OCI-LY7 (cell line): ENCODE data around the gene TNFSF15. TPM values are rescaled to one million over a fixed set of nuclear protein-coding genes. Genes with fewer than 3 reads are reported as not detected.

Experiments used
- BruUV-seq: library from RNA; stranded (reverse); fragments of 400-500 nt; replicated peaks from 2 replicates; lab custom pipeline; 2021; lab: Mats Ljungman, UMichigan
- CTCF ChIA-PET: fragments of 300-600 bp; sonication (Branson Sonifier 250); formaldehyde crosslinking; loops from one replicate; lab custom pipeline; 2022; ENCODE audit warnings: antibody characterized with exemption; ENCODE audit not compliant: unreplicated experiment; lab: Charles Lee
- POLR2A ChIA-PET: fragments of 300-600 bp; sonication (Branson Sonifier 250); formaldehyde crosslinking; loops from one replicate; lab custom pipeline; 2022; ENCODE audit warnings: antibody characterized with exemption; lab: Charles Lee
- DNase-seq: peaks from one replicate; pipeline ENCODE4 v3.0.0-alpha.2; 2015; ENCODE audit warnings: low spot score
- H2AFZ ChIP-seq: fragments of 200-600 bp; sonication (generic), shearing (Covaris generic); 2 replicates; pipeline ENCODE4 v1.6.1; 2014; ENCODE audit warnings: mild to moderate bottlenecking, antibody characterized with exemption, low read length, moderate library complexity
- H3K27ac ChIP-seq: fragments of 200-600 bp; sonication (generic); 2 replicates; pipeline ENCODE4 v1.5.1; 2014; ENCODE audit warnings: mixed run types, low read depth, mild to moderate bottlenecking, moderate library complexity, low read length, inconsistent platforms; ENCODE audit not compliant: poor library complexity, severe bottlenecking
- H3K36me3 ChIP-seq: fragments of 200-600 bp; sonication (generic); 2 replicates; pipeline ENCODE4 v1.6.1; 2014; ENCODE audit warnings: mild to moderate bottlenecking, antibody characterized with exemption, low read length, moderate library complexity, mixed read lengths; ENCODE audit not compliant: insufficient read depth
- H3K4me1 ChIP-seq: fragments of 200-600 bp; sonication (generic); 2 replicates; pipeline ENCODE4 v1.5.1; 2014; ENCODE audit warnings: mild to moderate bottlenecking, low read length; ENCODE audit not compliant: insufficient read depth, poor library complexity, severe bottlenecking
- H3K4me2 ChIP-seq: fragments of 200-600 bp; sonication (generic); 2 replicates; pipeline ENCODE4 v1.6.1; 2014; ENCODE audit warnings: mild to moderate bottlenecking, low read length
- H3K4me3 ChIP-seq: fragments of 200-600 bp; sonication (generic); 2 replicates; pipeline ENCODE4 v1.5.1; 2014; ENCODE audit warnings: mild to moderate bottlenecking, low read depth, low read length; ENCODE audit not compliant: poor library complexity, severe bottlenecking
- H3K79me2 ChIP-seq: fragments of 200-600 bp; sonication (generic); 2 replicates; pipeline ENCODE4 v1.6.1; 2016; ENCODE audit warnings: low read depth, mild to moderate bottlenecking, low read length, moderate library complexity, mixed read lengths; ENCODE audit not compliant: insufficient read depth
- H3K9me2 ChIP-seq: fragments of 200-600 bp; sonication (generic); 2 replicates; pipeline ENCODE4 v1.6.1; 2016; ENCODE audit warnings: mild to moderate bottlenecking, low read length, mixed read lengths; ENCODE audit not compliant: insufficient read depth
- H3K9me3 ChIP-seq: fragments of 200-600 bp; sonication (generic); 2 replicates; pipeline ENCODE4 v1.6.1; 2014; ENCODE audit warnings: mild to moderate bottlenecking, mixed run types, low read length, mixed read lengths
- H4K20me1 ChIP-seq: fragments of 200-600 bp; sonication (generic); 2 replicates; pipeline ENCODE4 v1.6.1; 2014; ENCODE audit warnings: mild to moderate bottlenecking, antibody characterized with exemption, low read length, moderate library complexity, mixed read lengths; ENCODE audit not compliant: insufficient read depth
- EZH2phosphoT487 ChIP-seq: fragments of 200-600 bp; sonication (generic); IDR thresholded peaks from 2 replicates; pipeline ENCODE4 v1.6.1; 2018; ENCODE audit warnings: low read depth, borderline replicate concordance, mild to moderate bottlenecking, mixed run types, antibody characterized with exemption, low read length, moderate library complexity, mixed read lengths
- intact Hi-C: fragments of 100-400 bp; cut with micrococcal nuclease; formaldehyde crosslinking; loops from one replicate; pipeline ENCODE4 v1.10.0; 2022; ENCODE audit not compliant: unreplicated experiment
- total RNA-seq, 2 experiments: library from RNA; depleted of rRNA in 1 of 2; stranded (reverse); fragments of >200 nt in 1 of 2; shearing (Covaris generic) in 1 of 2; gene quantifications; 2 replicates each; pipeline ENCODE4 v1.2.3, GENCODE V29; 2014 to 2022
- TF ChIP-seq, protein P1 (sequence below): fragments of 200-600 bp; sonication (generic); conservative IDR thresholded peaks from 2 replicates; pipeline ENCODE4 v1.5.1; 2014; ENCODE audit warnings: mild to moderate bottlenecking, antibody characterized with exemption, low read length, moderate library complexity, mixed read lengths

TNFSF15 gene
- total RNA-seq, 2 experiments from 2014 or later, result 0.23 TPM; not detected in 1

DNA sequence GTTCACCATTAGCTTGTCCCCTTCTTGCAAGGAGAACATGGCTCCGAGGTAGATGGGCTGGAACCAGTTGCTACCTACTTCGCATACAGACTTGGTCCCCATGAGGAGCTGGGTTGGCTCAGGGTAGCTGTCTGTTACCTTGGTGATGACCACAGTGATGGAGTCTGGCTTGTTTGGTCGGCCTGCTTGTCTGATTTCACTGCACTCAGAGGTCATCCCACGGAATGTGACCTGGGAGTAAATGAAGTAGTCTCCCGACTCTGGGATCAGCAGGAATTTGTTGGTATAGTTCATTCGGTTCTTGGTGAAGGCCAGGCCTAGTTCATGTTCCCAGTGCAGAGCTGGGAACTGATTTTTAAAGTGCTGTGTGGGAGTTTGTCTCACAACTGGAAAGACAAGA lies 15.3 kb downstream of the TNFSF15 start:
- Histone ChIP-seq H3K79me2 (no peaks in the 10 kb centered on the region), H3K4me2 (no peak overlapping the region), H3K4me3 (no peak overlapping the region), H3K36me3 (no peaks in the 10 kb centered on the region), H3K9me2 (no peaks in the 10 kb centered on the region), H3K4me1 (no peaks in the 10 kb centered on the region), H3K9me3 (no peaks in the 10 kb centered on the region), H4K20me1 (no peaks in the 10 kb centered on the region), H2AFZ (no peak overlapping the region), H3K27ac (no peak overlapping the region)
- ChIA-PET CTCF (no interaction called here), POLR2A (interaction anchor here (0.6 to 0.9 kb wide), 2 partner anchors 16 to 180 kb away, joined by 3 to 4 read pairs; no protein-coding TSS in a partner anchor)
- no TSS peak for BruUV-seq
- no peak for TF ChIP-seq EZH2phosphoT487
- TF ChIP-seq, protein P1, sequence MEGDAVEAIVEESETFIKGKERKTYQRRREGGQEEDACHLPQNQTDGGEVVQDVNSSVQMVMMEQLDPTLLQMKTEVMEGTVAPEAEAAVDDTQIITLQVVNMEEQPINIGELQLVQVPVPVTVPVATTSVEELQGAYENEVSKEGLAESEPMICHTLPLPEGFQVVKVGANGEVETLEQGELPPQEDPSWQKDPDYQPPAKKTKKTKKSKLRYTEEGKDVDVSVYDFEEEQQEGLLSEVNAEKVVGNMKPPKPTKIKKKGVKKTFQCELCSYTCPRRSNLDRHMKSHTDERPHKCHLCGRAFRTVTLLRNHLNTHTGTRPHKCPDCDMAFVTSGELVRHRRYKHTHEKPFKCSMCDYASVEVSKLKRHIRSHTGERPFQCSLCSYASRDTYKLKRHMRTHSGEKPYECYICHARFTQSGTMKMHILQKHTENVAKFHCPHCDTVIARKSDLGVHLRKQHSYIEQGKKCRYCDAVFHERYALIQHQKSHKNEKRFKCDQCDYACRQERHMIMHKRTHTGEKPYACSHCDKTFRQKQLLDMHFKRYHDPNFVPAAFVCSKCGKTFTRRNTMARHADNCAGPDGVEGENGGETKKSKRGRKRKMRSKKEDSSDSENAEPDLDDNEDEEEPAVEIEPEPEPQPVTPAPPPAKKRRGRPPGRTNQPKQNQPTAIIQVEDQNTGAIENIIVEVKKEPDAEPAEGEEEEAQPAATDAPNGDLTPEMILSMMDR, result no peak
- DNase-seq, result no peak
- intact Hi-C loops, result no loop called here

DNA sequence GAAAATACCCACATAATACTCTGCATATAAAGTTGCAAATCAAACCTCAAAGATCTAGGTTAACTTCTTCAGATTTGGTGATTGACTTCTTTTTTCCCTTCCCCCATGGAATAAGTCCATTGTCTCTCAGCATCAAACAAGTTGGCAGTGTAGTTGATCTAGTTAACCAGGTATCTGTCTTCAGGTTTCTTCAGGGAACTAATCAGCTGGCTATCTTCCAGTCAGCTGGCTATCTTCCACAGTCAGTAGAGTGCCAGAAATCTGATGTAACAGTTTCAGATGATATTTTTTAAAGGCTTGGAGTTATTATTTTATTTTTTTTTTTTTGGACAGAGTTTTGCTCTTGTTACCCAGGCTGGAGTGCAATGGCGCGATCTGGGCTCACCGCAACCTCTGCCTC lies 16.8 kb downstream of the TNFSF15 start:
- Histone ChIP-seq H4K20me1 (no peaks in the 10 kb centered on the region), H3K79me2 (no peaks in the 10 kb centered on the region), H3K36me3 (no peaks in the 10 kb centered on the region), H3K27ac (no peak overlapping the region), H3K9me2 (no peaks in the 10 kb centered on the region), H3K9me3 (no peaks in the 10 kb centered on the region), H2AFZ (no peak overlapping the region), H3K4me1 (no peaks in the 10 kb centered on the region), H3K4me2 (no peak overlapping the region), H3K4me3 (no peak overlapping the region)
- DNase-seq, result no peak
- no peak for TF ChIP-seq EZH2phosphoT487
- TF ChIP-seq, protein P1, result no peak
- intact Hi-C loops, result no loop called here
- POLR2A ChIA-PET, result interaction anchor here (0.7 kb wide), 1 partner anchor 35 kb away, joined by 3 read pairs; no protein-coding TSS in a partner anchor
- CTCF ChIA-PET, result no interaction called here
- no TSS peak for BruUV-seq

DNA sequence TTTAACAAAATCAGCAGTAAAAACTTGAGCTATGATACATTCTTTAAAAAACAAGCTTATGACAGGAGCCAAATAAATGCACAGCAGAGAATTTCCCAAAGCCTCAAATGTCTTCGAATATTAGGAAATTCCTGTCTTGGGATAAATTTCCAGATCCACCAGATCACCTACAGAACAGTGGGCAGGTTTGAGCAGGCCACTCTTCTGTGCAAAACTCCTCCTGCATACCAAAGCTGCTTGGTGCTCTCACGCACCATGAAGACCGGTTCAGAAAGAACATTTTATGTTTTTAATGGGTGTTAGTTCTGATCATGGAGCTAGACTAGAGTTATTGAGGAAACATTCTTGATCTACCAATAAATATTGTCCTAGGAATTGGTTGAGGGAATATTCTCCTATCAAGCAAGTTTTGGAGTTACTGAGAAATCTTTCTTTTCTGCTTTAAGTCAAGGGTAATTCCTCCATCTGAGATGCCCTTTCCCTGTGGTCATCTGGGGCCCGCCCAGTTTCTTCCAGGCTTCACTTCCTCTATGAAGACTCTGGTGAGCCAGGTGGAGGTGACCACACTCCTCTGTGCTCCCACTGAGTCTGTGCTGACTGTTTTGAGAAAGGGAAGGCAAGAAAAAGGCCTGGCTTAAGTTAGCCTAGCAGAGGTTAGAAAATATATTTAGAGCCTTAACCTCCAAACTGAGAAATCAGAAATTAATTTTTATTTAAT lies 17.9 kb downstream of the TNFSF15 start:
- intact Hi-C loops, result no loop called here
- Histone ChIP-seq H3K27ac (no peak overlapping the region), H4K20me1 (no peaks in the 10 kb centered on the region), H3K9me3 (no peaks in the 10 kb centered on the region), H3K4me1 (no peaks in the 10 kb centered on the region), H3K9me2 (no peaks in the 10 kb centered on the region), H3K4me2 (no peak overlapping the region), H3K36me3 (no peaks in the 10 kb centered on the region), H3K4me3 (no peak overlapping the region), H2AFZ (no peak overlapping the region), H3K79me2 (no peaks in the 10 kb centered on the region)
- ChIA-PET POLR2A (interaction anchor here (1.1 to 1.6 kb wide), 2 partner anchors 9 to 14 kb away, joined by 3 read pairs; no protein-coding TSS in a partner anchor), CTCF (no interaction called here)
- no peak for DNase-seq
- TF ChIP-seq EZH2phosphoT487, result no peak
- TF ChIP-seq, protein P1, result no peak
- no TSS peak for BruUV-seq
